RWPE2 (cell line): ENCODE results near the gene HSPB8.

Experiments used
- ATAC-seq: fragments of 200-7000 bp; cut with Tn5 transposase; 3 replicates; pipeline ENCODE4 v1.9.1; 2021; ENCODE audit warnings: low read depth
- DNase-seq: peaks from one replicate; pipeline ENCODE4 v3.0.0-alpha.2; 2020; ENCODE audit warnings: low spot score
- H3K27ac ChIP-seq: fragments of 450-650 bp; 2 replicates; pipeline ENCODE4 v1.5.1; 2017; ENCODE audit warnings: mild to moderate bottlenecking; ENCODE audit not compliant: poor library complexity, severe bottlenecking
- H3K27me3 ChIP-seq: fragments of 250-450 bp; sonication (Bioruptor Pico); 2 replicates; pipeline ENCODE4 v1.5.1; 2021; ENCODE audit warnings: mild to moderate bottlenecking, moderate library complexity; ENCODE audit not compliant: insufficient read depth, poor library complexity, severe bottlenecking
- H3K36me3 ChIP-seq: fragments of 250-450 bp; sonication (Bioruptor Pico); 2 replicates; pipeline ENCODE4 v1.5.1; 2020; ENCODE audit warnings: low read depth, mild to moderate bottlenecking, moderate library complexity
- H3K4me1 ChIP-seq: fragments of 250-450 bp; sonication (Bioruptor Pico); 2 replicates; pipeline ENCODE4 v1.5.1; 2021; ENCODE audit warnings: mild to moderate bottlenecking, moderate library complexity; ENCODE audit not compliant: insufficient read depth, poor library complexity, severe bottlenecking
- H3K4me3 ChIP-seq: fragments of 250-450 bp; sonication (Bioruptor Pico); 2 replicates; pipeline ENCODE4 v1.5.1; 2021; ENCODE audit warnings: mild to moderate bottlenecking, moderate library complexity; ENCODE audit not compliant: severe bottlenecking
- H3K9me3 ChIP-seq: fragments of 250-450 bp; sonication (Bioruptor Pico); 2 replicates; pipeline ENCODE4 v1.5.1; 2021; ENCODE audit warnings: mild to moderate bottlenecking, moderate library complexity; ENCODE audit not compliant: severe bottlenecking
- TF ChIP-seq, protein P1 (sequence below): fragments of 450-650 bp; IDR thresholded peaks from one replicate; pipeline ENCODE4 v1.5.1; 2017; ENCODE audit warnings: mild to moderate bottlenecking, moderate library complexity; ENCODE audit not compliant: poor library complexity, severe bottlenecking

HSPB8 gene

DNA sequence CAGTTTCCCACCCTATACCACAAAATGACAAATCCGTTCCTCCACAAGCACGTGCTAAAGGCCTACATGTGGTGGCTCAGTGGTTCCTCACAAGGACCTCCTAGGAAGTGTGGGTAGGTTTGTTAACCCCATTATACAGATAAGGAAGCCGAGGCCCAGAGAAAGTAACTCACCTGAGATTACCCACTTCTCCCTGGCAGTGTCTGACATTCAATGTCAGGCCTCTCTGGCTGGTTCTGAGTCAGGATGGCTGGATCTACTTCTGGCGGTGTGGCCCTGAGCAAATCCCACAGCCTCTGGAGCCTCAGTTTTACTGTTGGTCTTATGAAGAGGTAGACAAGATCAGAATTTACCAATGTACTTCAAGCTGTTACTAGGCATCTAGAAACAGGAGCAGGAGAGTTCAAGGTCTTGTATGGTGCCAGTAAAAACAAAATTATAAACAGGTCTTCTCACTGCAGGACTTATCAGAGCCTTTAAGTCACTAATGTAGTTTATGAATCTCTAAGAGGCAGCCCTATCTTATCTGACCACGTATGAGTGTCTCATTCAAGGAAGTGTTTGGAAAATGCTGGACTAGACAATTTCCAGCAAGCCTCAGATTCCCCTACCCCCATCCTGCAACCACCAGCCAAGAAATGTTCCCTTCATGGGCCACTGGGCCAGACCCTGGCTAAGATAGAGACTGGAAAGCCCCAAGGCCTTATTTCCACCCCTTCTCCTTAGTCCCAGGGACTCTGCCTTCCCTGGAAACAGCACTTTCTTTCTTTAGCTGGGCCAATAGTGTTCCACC lies 4.2 kb downstream of the HSPB8 start:
- Histone ChIP-seq H3K27ac (no peak overlapping the region), H3K36me3 (no peaks in the 10 kb centered on the region), H3K4me1 (no peaks in the 10 kb centered on the region), H3K4me3 (no peak overlapping the region), H3K27me3 (no peaks in the 10 kb centered on the region), H3K9me3 (no peaks in the 10 kb centered on the region)
- no peak for DNase-seq
- no peak for ATAC-seq
- TF ChIP-seq, protein P1, sequence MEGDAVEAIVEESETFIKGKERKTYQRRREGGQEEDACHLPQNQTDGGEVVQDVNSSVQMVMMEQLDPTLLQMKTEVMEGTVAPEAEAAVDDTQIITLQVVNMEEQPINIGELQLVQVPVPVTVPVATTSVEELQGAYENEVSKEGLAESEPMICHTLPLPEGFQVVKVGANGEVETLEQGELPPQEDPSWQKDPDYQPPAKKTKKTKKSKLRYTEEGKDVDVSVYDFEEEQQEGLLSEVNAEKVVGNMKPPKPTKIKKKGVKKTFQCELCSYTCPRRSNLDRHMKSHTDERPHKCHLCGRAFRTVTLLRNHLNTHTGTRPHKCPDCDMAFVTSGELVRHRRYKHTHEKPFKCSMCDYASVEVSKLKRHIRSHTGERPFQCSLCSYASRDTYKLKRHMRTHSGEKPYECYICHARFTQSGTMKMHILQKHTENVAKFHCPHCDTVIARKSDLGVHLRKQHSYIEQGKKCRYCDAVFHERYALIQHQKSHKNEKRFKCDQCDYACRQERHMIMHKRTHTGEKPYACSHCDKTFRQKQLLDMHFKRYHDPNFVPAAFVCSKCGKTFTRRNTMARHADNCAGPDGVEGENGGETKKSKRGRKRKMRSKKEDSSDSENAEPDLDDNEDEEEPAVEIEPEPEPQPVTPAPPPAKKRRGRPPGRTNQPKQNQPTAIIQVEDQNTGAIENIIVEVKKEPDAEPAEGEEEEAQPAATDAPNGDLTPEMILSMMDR: no peak

DNA sequence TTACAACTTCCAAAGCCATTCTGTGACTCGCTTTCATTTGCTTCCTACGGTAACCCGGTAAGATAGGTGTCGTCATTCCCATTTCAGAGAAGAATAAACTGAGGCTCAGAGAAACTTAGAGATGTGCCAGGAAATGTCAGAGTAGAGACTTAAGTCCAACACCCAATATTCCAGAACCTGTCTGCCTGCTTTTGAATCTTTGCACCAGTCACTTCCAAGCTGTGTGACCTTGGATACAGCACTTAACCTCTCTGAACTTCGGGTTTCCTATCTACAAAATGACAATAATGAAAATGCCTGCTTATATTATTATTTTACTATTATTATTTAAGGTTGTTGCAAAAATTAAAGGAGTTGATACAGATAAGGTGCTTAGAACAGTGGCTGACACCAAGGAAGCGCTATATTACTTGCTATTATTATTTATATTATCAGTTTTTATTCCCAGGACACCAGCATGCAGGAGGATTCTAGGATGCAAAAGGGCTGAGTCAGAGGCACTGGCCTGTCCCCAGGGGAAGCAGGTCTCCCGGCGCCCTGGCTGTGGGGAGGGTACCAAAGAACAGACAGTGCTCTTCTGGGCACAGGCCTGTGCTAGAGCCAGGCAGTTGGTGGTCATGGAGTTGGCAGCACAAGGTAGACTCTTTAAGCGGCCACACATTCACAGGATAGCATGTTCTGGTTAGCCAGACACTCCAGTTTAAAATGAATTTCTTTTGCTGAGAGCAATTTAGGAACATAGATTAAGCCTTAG lies 5.4 kb downstream of the HSPB8 start:
- DNase-seq (no peak), ATAC-seq (no peak)
- Histone ChIP-seq H3K36me3 (no peaks in the 10 kb centered on the region), H3K27ac (no peak overlapping the region), H3K27me3 (no peaks in the 10 kb centered on the region), H3K4me3 (no peak overlapping the region), H3K9me3 (no peaks in the 10 kb centered on the region), H3K4me1 (no peaks in the 10 kb centered on the region)
- TF ChIP-seq, protein P1: no peak

DNA sequence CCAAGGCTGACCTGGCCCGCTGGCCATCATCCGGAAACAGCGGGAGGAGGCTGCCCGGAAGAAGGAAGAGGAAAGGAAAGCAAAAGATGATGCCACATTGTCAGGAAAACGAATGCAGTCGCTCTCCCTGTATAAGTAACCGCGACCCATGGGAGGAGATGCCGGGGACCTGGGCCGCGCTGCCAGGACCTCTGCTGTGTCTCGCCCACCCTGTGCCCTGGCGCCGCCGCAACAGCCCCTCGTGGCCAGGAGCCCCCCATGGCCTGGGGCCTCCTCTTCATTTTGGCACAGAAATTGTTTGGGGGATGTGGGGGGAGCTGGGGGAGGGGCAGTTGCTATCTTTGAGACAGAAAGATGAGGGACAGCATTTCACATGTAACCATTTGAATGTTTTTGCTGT lies 16.5 kb downstream of the HSPB8 start:
- Histone ChIP-seq H3K36me3 (no peaks in the 10 kb centered on the region), H3K9me3 (no peaks in the 10 kb centered on the region), H3K4me1 (no peaks in the 10 kb centered on the region), H3K27me3 (no peaks in the 10 kb centered on the region), H3K4me3 (no peak overlapping the region), H3K27ac (no peak overlapping the region)
- TF ChIP-seq, protein P1: no peak
- no peak for ATAC-seq
- no peak for DNase-seq

DNA sequence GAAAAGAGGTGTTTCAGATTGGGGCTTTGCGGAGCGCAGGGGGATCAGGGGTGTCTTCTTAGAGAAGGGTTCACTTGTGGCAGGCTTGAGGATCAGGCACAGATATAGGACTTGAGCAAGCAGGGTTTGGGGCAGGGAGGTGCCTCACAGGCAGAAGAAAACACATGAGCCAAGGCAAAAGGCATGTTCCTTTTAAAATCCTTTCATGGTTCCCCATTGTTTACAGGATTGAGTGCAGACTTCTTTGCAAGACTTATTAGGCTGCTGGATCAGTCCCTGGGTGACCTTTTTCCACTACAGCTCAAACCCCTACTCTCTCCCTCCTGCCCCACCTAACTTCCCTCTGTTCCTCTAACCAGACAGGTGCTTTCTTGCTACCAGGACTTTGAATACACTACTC lies 19.7 kb downstream of the HSPB8 start:
- DNase-seq (no peak), ATAC-seq (no peak)
- no peak overlapping the region for H3K27ac ChIP-seq
- H3K4me3 ChIP-seq: no peak overlapping the region
- TF ChIP-seq, protein P1: no peak
- no peaks in the 10 kb centered on the region for H3K4me1 ChIP-seq
- no peaks in the 10 kb centered on the region for H3K9me3 ChIP-seq
- no peaks in the 10 kb centered on the region for H3K27me3 ChIP-seq
- no peaks in the 10 kb centered on the region for H3K36me3 ChIP-seq

DNA sequence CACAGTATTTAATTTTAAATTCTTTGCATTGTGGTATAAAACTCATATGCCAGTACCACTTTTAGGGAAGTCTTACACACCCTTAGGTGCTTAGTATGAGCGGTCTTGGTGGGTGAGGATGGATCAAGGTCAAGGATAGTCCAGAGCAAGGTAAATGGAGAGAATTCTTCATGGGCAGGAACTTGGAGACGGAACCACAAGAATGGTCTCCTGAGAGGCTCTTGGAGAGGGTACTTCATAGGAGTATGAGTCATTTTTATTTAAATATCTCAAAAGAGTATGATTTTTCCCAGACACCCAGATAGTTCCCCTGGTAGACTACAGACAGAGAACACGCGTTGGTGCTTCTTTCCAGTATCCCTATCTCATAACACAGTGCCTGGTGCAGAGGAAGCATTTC lies 21.9 kb downstream of the HSPB8 start:
- no peaks in the 10 kb centered on the region for H3K4me1 ChIP-seq
- no peaks in the 10 kb centered on the region for H3K36me3 ChIP-seq
- H3K27ac ChIP-seq: no peak overlapping the region
- ATAC-seq (no peak), DNase-seq (no peak)
- TF ChIP-seq, protein P1: no peak
- H3K27me3 ChIP-seq: no peaks in the 10 kb centered on the region
- no peaks in the 10 kb centered on the region for H3K9me3 ChIP-seq
- H3K4me3 ChIP-seq: no peak overlapping the region
